GM12878 (cell line): ENCODE measurements around the gene AP4S1. TPM values are rescaled to one million over a fixed set of nuclear protein-coding genes. Genes with fewer than 3 reads are reported as not detected.

Experiments
- BCLAF1 ChIP-seq: fragments of 450-650 bp; IDR thresholded peaks from 2 replicates; pipeline ENCODE4 v1.6.1; 2017; ENCODE audit warnings: antibody characterized with exemption, mild to moderate bottlenecking, moderate library complexity
- CEBPB ChIP-seq, 2 experiments: fragments of 150-350 bp in 1 of 2; IDR thresholded peaks; 2 replicates each; pipeline ENCODE4 v1.6.1; 2012 to 2014; ENCODE audit warnings: low read depth in 2 of 2, low read length in 2 of 2, borderline replicate concordance in 1 of 2, inconsistent platforms in 1 of 2
- GABPA ChIP-seq: IDR thresholded peaks from 2 replicates; pipeline ENCODE4 v1.6.1; 2014; ENCODE audit warnings: antibody characterized with exemption, low read depth, mild to moderate bottlenecking, inconsistent platforms
- LARP7 ChIP-seq: fragments of 450-650 bp; IDR thresholded peaks from 2 replicates; pipeline ENCODE4 v1.6.1; 2017; ENCODE audit warnings: mild to moderate bottlenecking
- MAX ChIP-seq: IDR thresholded peaks from 2 replicates; pipeline ENCODE4 v1.6.1; 2012; ENCODE audit warnings: low read depth, low read length, improper control_type of control experiment
- NBN ChIP-seq: fragments of 450-650 bp; IDR thresholded peaks from 2 replicates; pipeline ENCODE4 v1.6.1; 2016
- SRF ChIP-seq, 2 experiments: IDR thresholded peaks; 2 replicates each; pipeline ENCODE4 v1.6.1; 2011; ENCODE audit warnings: low read depth in 2 of 2, low read length in 2 of 2, mild to moderate bottlenecking in 1 of 2, moderate library complexity in 1 of 2
- SUPT20H ChIP-seq: IDR thresholded peaks from 2 replicates; pipeline ENCODE4 v1.6.1; 2011; ENCODE audit warnings: low read depth, mild to moderate bottlenecking, low read length, moderate library complexity, borderline replicate concordance; ENCODE audit not compliant: control insufficient read depth
- ZBTB40 ChIP-seq: fragments of 450-650 bp; IDR thresholded peaks from 2 replicates; pipeline ENCODE4 v1.6.1; 2016; ENCODE audit warnings: mild to moderate bottlenecking, moderate library complexity, borderline replicate concordance
- ZSCAN29 ChIP-seq: fragments of 450-650 bp; IDR thresholded peaks from 2 replicates; pipeline ENCODE4 v1.6.1; 2017; ENCODE audit warnings: mild to moderate bottlenecking, moderate library complexity
- polyA plus RNA-seq, 11 experiments: library from polyadenylated mRNA; depleted of rRNA in 4 of 11; unstranded in 6 of 11; stranded (reverse) in 5 of 11; fragments of >200 nt; fragmentation: Nextera tagmentation in 4 of 11; fragmentation: Illumina TruSeq in 1 of 11; extraction: Ambion mirVana in 4 of 11; extraction: Trizol in 1 of 11; gene quantifications; 1 replicate in 1 of 11; 2 replicates in 10 of 11; pipeline versions ENCODE4 v1.2.1 to v1.2.3, GENCODE V29; 2011 to 2016; ENCODE audit warnings: inconsistent platforms in 2 of 11, missing spikeins in 2 of 11, low read depth in 1 of 11
- total RNA-seq, 4 experiments: library from RNA; depleted of rRNA in 3 of 4; stranded (reverse); fragments of >200 nt in 3 of 4; fragmentation: Illumina TruSeq in 1 of 4; extraction: Trizol in 1 of 4; gene quantifications; 2 replicates each; pipeline versions ENCODE4 v1.2.1 to v1.2.3, GENCODE V29; 2013 to 2021
- TF ChIP-seq, protein P1 (sequence below): fragments of 450-650 bp; IDR thresholded peaks from 2 replicates; pipeline ENCODE4 v1.6.1; 2018; ENCODE audit warnings: mild to moderate bottlenecking, low read depth, moderate library complexity; ENCODE audit not compliant: partially characterized antibody
- TF ChIP-seq, protein P2 (sequence below), 3 experiments: IDR thresholded peaks in 2 of 3; conservative IDR thresholded peaks in 1 of 3; 2 replicates each; pipeline ENCODE4 v1.5.1; 2011; ENCODE audit warnings: low read depth in 3 of 3, low read length in 3 of 3, mild to moderate bottlenecking in 3 of 3, control low read depth in 2 of 3, moderate library complexity in 2 of 3, inconsistent platforms in 1 of 3, mixed read lengths in 1 of 3; ENCODE audit not compliant: control insufficient read depth in 2 of 3, insufficient read depth in 1 of 3; ENCODE audit errors: extremely low read depth in 1 of 3
- TF ChIP-seq, protein P3 (sequence below): IDR thresholded peaks from 2 replicates; pipeline ENCODE4 v1.6.1; 2011; ENCODE audit warnings: low read depth, mild to moderate bottlenecking, low read length, moderate library complexity, borderline replicate concordance; ENCODE audit errors: extremely low read depth

Gene AP4S1
- total and polyA plus RNA-seq, 10 of the 15 experiments (the other 5 are each of a cell fraction or from before 2014, with no cell fraction given): 3.6 to 9.0 (median 5.7) TPM

GRCh38 chr14:31026450-31027235 is 1.2 kb downstream of the AP4S1 start (continued):
- TF ChIP-seq, protein P1, sequence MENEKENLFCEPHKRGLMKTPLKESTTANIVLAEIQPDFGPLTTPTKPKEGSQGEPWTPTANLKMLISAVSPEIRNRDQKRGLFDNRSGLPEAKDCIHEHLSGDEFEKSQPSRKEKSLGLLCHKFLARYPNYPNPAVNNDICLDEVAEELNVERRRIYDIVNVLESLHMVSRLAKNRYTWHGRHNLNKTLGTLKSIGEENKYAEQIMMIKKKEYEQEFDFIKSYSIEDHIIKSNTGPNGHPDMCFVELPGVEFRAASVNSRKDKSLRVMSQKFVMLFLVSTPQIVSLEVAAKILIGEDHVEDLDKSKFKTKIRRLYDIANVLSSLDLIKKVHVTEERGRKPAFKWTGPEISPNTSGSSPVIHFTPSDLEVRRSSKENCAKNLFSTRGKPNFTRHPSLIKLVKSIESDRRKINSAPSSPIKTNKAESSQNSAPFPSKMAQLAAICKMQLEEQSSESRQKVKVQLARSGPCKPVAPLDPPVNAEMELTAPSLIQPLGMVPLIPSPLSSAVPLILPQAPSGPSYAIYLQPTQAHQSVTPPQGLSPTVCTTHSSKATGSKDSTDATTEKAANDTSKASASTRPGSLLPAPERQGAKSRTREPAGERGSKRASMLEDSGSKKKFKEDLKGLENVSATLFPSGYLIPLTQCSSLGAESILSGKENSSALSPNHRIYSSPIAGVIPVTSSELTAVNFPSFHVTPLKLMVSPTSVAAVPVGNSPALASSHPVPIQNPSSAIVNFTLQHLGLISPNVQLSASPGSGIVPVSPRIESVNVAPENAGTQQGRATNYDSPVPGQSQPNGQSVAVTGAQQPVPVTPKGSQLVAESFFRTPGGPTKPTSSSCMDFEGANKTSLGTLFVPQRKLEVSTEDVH: no peak
- TF ChIP-seq SRF (IDR thresholded peaks at IDR 0.05; ENCODE audit: low read depth in 2 of 2, low read length in 2 of 2) (peak; percentile 48 to 83), SUPT20H (no peak), ZBTB40 (peak; percentile 14; the same call in 1 of the 2 replicates), CEBPB (IDR thresholded peaks at IDR 0.05; ENCODE audit: borderline replicate concordance in 1 of 2, low read depth in 2 of 2, low read length in 2 of 2) (no peak), MAX (no peak), NBN (peak; percentile 79), LARP7 (no peak), ZSCAN29 (no peak), BCLAF1 (no peak), GABPA (no peak)
- TF ChIP-seq, protein P2, sequence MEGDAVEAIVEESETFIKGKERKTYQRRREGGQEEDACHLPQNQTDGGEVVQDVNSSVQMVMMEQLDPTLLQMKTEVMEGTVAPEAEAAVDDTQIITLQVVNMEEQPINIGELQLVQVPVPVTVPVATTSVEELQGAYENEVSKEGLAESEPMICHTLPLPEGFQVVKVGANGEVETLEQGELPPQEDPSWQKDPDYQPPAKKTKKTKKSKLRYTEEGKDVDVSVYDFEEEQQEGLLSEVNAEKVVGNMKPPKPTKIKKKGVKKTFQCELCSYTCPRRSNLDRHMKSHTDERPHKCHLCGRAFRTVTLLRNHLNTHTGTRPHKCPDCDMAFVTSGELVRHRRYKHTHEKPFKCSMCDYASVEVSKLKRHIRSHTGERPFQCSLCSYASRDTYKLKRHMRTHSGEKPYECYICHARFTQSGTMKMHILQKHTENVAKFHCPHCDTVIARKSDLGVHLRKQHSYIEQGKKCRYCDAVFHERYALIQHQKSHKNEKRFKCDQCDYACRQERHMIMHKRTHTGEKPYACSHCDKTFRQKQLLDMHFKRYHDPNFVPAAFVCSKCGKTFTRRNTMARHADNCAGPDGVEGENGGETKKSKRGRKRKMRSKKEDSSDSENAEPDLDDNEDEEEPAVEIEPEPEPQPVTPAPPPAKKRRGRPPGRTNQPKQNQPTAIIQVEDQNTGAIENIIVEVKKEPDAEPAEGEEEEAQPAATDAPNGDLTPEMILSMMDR (IDR thresholded peaks at IDR 0.05 in 2 of 3, conservative IDR thresholded peaks at IDR 0.05 in 1 of 3; ENCODE audit: control insufficient read depth in 2 of 3, extremely low read depth in 1 of 3, insufficient read depth in 1 of 3, low read depth in 3 of 3, low read length in 3 of 3): no peak
- TF ChIP-seq, protein P3, sequence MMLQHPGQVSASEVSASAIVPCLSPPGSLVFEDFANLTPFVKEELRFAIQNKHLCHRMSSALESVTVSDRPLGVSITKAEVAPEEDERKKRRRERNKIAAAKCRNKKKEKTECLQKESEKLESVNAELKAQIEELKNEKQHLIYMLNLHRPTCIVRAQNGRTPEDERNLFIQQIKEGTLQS: no peak
